ENCODE measurements around the gene CNOT6.

DNA sequence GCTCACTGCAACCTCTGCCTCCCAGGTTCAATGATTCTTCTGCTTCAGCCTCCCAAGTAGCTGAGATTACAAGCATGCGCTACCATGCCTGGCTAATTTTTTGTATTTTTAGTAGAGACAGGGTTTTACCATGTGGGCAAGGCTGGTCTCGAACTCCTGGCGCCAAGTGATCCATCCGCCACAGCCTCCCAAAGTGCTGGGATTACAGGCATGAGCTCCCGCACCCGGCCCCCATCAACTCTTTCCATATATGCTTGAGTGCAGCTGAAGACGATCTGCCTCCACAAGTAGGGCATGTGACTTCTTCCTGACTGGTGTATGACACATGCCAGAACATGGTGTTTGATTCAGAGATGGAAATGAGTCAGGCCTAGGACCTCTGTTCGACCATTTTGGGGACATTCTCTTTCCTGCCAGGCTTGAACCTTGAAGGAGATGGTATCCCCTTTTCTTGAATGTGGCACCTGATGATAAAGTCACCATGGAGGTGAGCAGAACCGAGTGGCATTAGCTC is 7.5 kb upstream of the CNOT6 start:
- TF ChIP-seq YY1 (IDR thresholded peaks at IDR 0.05; ENCODE audit: low read depth, low read length) (no peak), CBX5 (IDR thresholded peaks at IDR 0.05; ENCODE audit: low read depth) (no peak)

Data from GM12878 (cell line).